ENCODE results near the gene CDPF1.

DNA sequence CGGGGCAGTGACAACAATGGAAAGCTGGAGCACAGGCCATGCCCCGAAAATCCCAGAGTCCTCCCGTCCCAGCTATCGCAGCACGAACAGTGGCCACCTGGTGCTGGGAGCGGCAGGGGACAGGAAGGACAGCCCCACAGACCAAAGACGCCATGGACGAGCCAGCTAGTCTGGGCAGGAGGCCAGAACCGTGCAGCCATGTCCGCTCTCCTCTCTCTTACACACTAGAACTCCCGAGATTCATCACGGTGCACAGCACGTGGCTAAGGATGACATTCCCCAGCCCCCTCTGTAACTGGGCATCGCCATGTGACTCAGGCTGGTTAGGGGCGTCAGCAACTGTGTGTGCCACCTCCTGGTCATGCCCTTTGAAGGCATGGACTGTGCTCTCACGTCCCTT lies 4.6 kb downstream of the CDPF1 start:
- TF ChIP-seq ZNF274 (IDR thresholded peaks at IDR 0.05; ENCODE audit: low read depth, low read length) (no peak), SUZ12 (IDR thresholded peaks at IDR 0.05; ENCODE audit: extremely low read depth, insufficient read depth, insufficient read length) (no peak)
